Sigmoid colon (tissue), 7 donors: ENCODE measurements around the gene ROR1. TPM values are rescaled to one million over a fixed set of nuclear protein-coding genes. Genes with fewer than 3 reads are reported as not detected.

Experiments
- DNase-seq: peaks from one replicate; pipeline ENCODE4 v3.0.0-alpha.2; 2019
- H3K27ac ChIP-seq, 4 donors: fragments of 200-600 bp; sonication (generic); one replicate each; pipeline ENCODE4 v1.5.1; 2016 to 2019; ENCODE audit warnings: mild to moderate bottlenecking in 1 of 4
- H3K27me3 ChIP-seq, 3 donors: fragments of 200-600 bp; sonication (generic); one replicate each; pipeline ENCODE4 v1.5.1; 2019; ENCODE audit warnings: mild to moderate bottlenecking in 1 of 3
- H3K36me3 ChIP-seq, 4 donors: fragments of 200-600 bp; sonication (generic); one replicate each; pipeline ENCODE4 v1.5.1; 2016 to 2019
- H3K4me1 ChIP-seq, 4 donors: fragments of 200-600 bp; sonication (generic); one replicate each; pipeline ENCODE4 v1.5.1; 2017 to 2019
- H3K4me3 ChIP-seq, 4 donors: fragments of 200-600 bp; sonication (generic); one replicate each; pipeline ENCODE4 v1.5.1; 2017 to 2019; ENCODE audit warnings: mild to moderate bottlenecking in 2 of 4, moderate library complexity in 1 of 4
- H3K9me3 ChIP-seq, 4 donors: fragments of 200-600 bp in 3 of 4; sonication (generic) in 3 of 4; one replicate each; pipeline versions ENCODE4 v1.5.1 to v1.6.1; 2013 to 2019
- CTCF ChIP-seq, 4 experiments: fragments of 450-650 bp in 3 of 4; fragments of 200-600 bp in 1 of 4; IDR thresholded peaks; one replicate each; pipeline ENCODE4 v1.5.1; 2016 to 2019; ENCODE audit warnings: antibody characterized with exemption in 4 of 4, mild to moderate bottlenecking in 3 of 4, moderate library complexity in 2 of 4
- EP300 ChIP-seq, 4 donors: sonication (generic); formaldehyde crosslinking; IDR thresholded peaks; one replicate each; pipeline ENCODE4 v1.6.1; 2017; ENCODE audit warnings: antibody characterized with exemption in 4 of 4
- POLR2A ChIP-seq, 2 donors: fragments of 450-650 bp; IDR thresholded peaks; one replicate each; pipeline ENCODE4 v1.6.1; 2016; ENCODE audit warnings: antibody characterized with exemption in 2 of 2, mild to moderate bottlenecking in 2 of 2, moderate library complexity in 2 of 2
- POLR2AphosphoS5 ChIP-seq, 4 donors: sonication (generic); formaldehyde crosslinking; IDR thresholded peaks; one replicate each; pipeline ENCODE4 v1.6.1; 2017; ENCODE audit warnings: antibody characterized with exemption in 4 of 4
- WGBS, 2 donors: extraction: QIAGEN DNeasy Blood & Tissue Kit; methylation state at CpG; one replicate each; pipeline ENCODE4 v1.1.7; 2013; 5-methylcytosine and 5-hydroxymethylcytosine counted together
- intact Hi-C: fragments of 100-400 bp; cut with DNase I; formaldehyde crosslinking; loops from one replicate; pipeline ENCODE4 v1.15.1; 2023
- polyA plus RNA-seq, 3 donors: library from polyadenylated mRNA; stranded (reverse); fragments of 200-250 nt; gene quantifications; one replicate each; pipeline ENCODE4 v1.2.3, GENCODE V29; 2013
- total RNA-seq, 4 donors: library from RNA; depleted of rRNA; stranded (reverse); fragments of >200 nt; gene quantifications; one replicate each; pipeline ENCODE4 v1.1.0, GENCODE V29; 2016
- donor health status: healthy with polysubstance abuse.
- donor health status: Bipolar disorder and iron deficiency.
- donor health status: healthy.

The ROR1 gene
- total and polyA plus RNA-seq, 7 donors = under 0.01 to 37.1 (median 27.3) TPM

GRCh38 chr1:64046243-64046642 lies 272.4 kb downstream of the ROR1 start:
- H3K36me3 ChIP-seq = no peaks in the 10 kb centered on the region
- H3K4me3 ChIP-seq = no peak overlapping the region
- H3K27me3 ChIP-seq = no peaks in the 10 kb centered on the region
- no peaks in the 10 kb centered on the region for H3K9me3 ChIP-seq
- no peak for TF ChIP-seq CTCF (IDR thresholded peaks at IDR 0.05)
- TF ChIP-seq EP300 (IDR thresholded peaks at IDR 0.05) = no peak
- TF ChIP-seq POLR2A (IDR thresholded peaks at IDR 0.05) = no peak
- no peak for TF ChIP-seq POLR2AphosphoS5 (IDR thresholded peaks at IDR 0.05)
- H3K27ac ChIP-seq = no peak overlapping the region
- intact Hi-C loops = no loop called here
- no peak for DNase-seq
- peaks cover 0 to 25% (median 23%) of the 10 kb centered on the region in 4 donors for H3K4me1 ChIP-seq
- 92 to 93% methylated on average over 2 of the region's 2 CpGs for WGBS, 2 donors

GRCh38 chr1:64046891-64047290 lies 273.1 kb downstream of the ROR1 start:
- Histone ChIP-seq H3K27me3 (no peaks in the 10 kb centered on the region), H3K9me3 (no peaks in the 10 kb centered on the region), H3K4me3 (no peak overlapping the region), H3K4me1 (peaks cover 0 to 23% (median 20%) of the 10 kb centered on the region in 4 donors), H3K27ac (no peak overlapping the region), H3K36me3 (no peaks in the 10 kb centered on the region)
- TF ChIP-seq POLR2AphosphoS5 (IDR thresholded peaks at IDR 0.05) = no peak
- no peak for TF ChIP-seq EP300 (IDR thresholded peaks at IDR 0.05)
- no peak for TF ChIP-seq CTCF (IDR thresholded peaks at IDR 0.05)
- TF ChIP-seq POLR2A (IDR thresholded peaks at IDR 0.05) = no peak
- no peak for DNase-seq
- intact Hi-C loops = no loop called here

GRCh38 chr1:64047549-64047996 lies 273.8 kb downstream of the ROR1 start:
- Histone ChIP-seq H3K4me3 (no peak overlapping the region), H3K36me3 (no peaks in the 10 kb centered on the region), H3K4me1 (peaks cover 0 to 22% (median 16%) of the 10 kb centered on the region in 4 donors), H3K27me3 (no peaks in the 10 kb centered on the region), H3K27ac (no peak overlapping the region), H3K9me3 (no peaks in the 10 kb centered on the region)
- no peak for TF ChIP-seq CTCF (IDR thresholded peaks at IDR 0.05)
- TF ChIP-seq POLR2AphosphoS5 (IDR thresholded peaks at IDR 0.05) = no peak
- no peak for TF ChIP-seq POLR2A (IDR thresholded peaks at IDR 0.05)
- TF ChIP-seq EP300 (IDR thresholded peaks at IDR 0.05) = no peak
- intact Hi-C loops = no loop called here
- no peak for DNase-seq
- WGBS, 2 donors = 76 to 82% methylated on average over 1 of the region's 1 CpG

GRCh38 chr1:64049900-64050540 lies 276.2 kb downstream of the ROR1 start:
- no peak overlapping the region for H3K4me3 ChIP-seq
- no peak for DNase-seq
- intact Hi-C loops = no loop called here
- no peak for TF ChIP-seq EP300 (IDR thresholded peaks at IDR 0.05)
- TF ChIP-seq POLR2A (IDR thresholded peaks at IDR 0.05) = no peak
- peaks cover 0 to 11% (median 6%) of the 10 kb centered on the region in 4 donors for H3K4me1 ChIP-seq
- H3K36me3 ChIP-seq = no peaks in the 10 kb centered on the region
- H3K9me3 ChIP-seq = no peaks in the 10 kb centered on the region
- H3K27me3 ChIP-seq = no peaks in the 10 kb centered on the region
- 89 to 93% methylated on average over 9 of the region's 9 CpGs for WGBS, 2 donors
- no peak overlapping the region for H3K27ac ChIP-seq

- Histone ChIP-seq H3K4me1 (peaks cover 0 to 11% (median 6%) of the 10 kb centered on the region in 4 donors), H3K9me3 (no peaks in the 10 kb centered on the region), H3K36me3 (no peaks in the 10 kb centered on the region), H3K27ac (no peak overlapping the region), H3K27me3 (no peaks in the 10 kb centered on the region), H3K4me3 (no peak overlapping the region)
- WGBS, 2 donors = 82 to 84% methylated on average over 2 of the region's 2 CpGs
- TF ChIP-seq POLR2AphosphoS5 (IDR thresholded peaks at IDR 0.05) (no peak), POLR2A (IDR thresholded peaks at IDR 0.05) (no peak), EP300 (IDR thresholded peaks at IDR 0.05) (no peak), CTCF (IDR thresholded peaks at IDR 0.05) (no peak)
- intact Hi-C loops = no loop called here
- no peak for DNase-seq
Observed at GRCh38 chr1:64050601-64051000, 276.8 kb downstream of the ROR1 start.
